Neural progenitor cell (in vitro differentiated cells): ENCODE data around the gene ANXA7. TPM values are rescaled to one million over a fixed set of nuclear protein-coding genes. Genes with fewer than 3 reads are reported as not detected.
A peak's percentile ranks its signal among the peaks of the same experiment; 100 is the strongest.
"Not testable (repeated sequence)": the region's sequence is repeated elsewhere in the genome, so short reads cannot be mapped to it uniquely, and the experiment has no call there.

ENCODE experiments used
- DNase-seq: peaks from one replicate; pipeline ENCODE4 v3.0.0-alpha.2; 2016; ENCODE audit warnings: low spot score
- H2AFZ ChIP-seq: fragments of 200-600 bp; sonication (generic); replicated peaks from 2 replicates; pipeline ENCODE4 v1.6.1; 2016; ENCODE audit warnings: antibody characterized with exemption
- H3F3A ChIP-seq: fragments of 200-600 bp; sonication (generic); 2 replicates; pipeline ENCODE4 v1.6.1; 2016; ENCODE audit warnings: antibody characterized with exemption, low read depth
- H3K27ac ChIP-seq: fragments of 200-600 bp; sonication (generic); 2 replicates; pipeline ENCODE4 v1.5.1; 2016; ENCODE audit warnings: mild to moderate bottlenecking
- H3K27me3 ChIP-seq: fragments of 200-600 bp; sonication (generic); 2 replicates; pipeline ENCODE4 v1.6.1; 2016; ENCODE audit warnings: mild to moderate bottlenecking, moderate library complexity
- H3K36me3 ChIP-seq: fragments of 200-600 bp; sonication (generic); 2 replicates; pipeline ENCODE4 v1.5.1; 2016
- H3K4me1 ChIP-seq: fragments of 200-600 bp; sonication (generic); 2 replicates; pipeline ENCODE4 v1.6.1; 2016; ENCODE audit warnings: mixed run types
- H3K4me2 ChIP-seq: fragments of 200-600 bp; sonication (generic); 2 replicates; pipeline ENCODE4 v1.6.1; 2016
- H3K4me3 ChIP-seq: fragments of 200-600 bp; sonication (generic); 2 replicates; pipeline ENCODE4 v1.5.1; 2016
- H3K79me2 ChIP-seq: fragments of 200-600 bp; sonication (generic); 2 replicates; pipeline ENCODE4 v1.6.1; 2016; ENCODE audit warnings: low read depth
- H3K9ac ChIP-seq: fragments of 200-600 bp; sonication (generic); 2 replicates; pipeline ENCODE4 v1.6.1; 2016
- H3K9me3 ChIP-seq: fragments of 200-600 bp; sonication (generic); 2 replicates; pipeline ENCODE4 v1.5.1; 2016; ENCODE audit warnings: low read depth
- H4K20me1 ChIP-seq: fragments of 200-600 bp; sonication (generic); 2 replicates; pipeline ENCODE4 v1.6.1; 2016; ENCODE audit warnings: low read depth
- H3K27ac Mint-ChIP-seq: 3 replicates; pipeline ENCODE4 v1.8.0; 2021; ENCODE audit warnings: mixed read lengths
- H3K27me3 Mint-ChIP-seq: 2 replicates; pipeline ENCODE4 v1.8.0; 2022; ENCODE audit warnings: low read depth, mild to moderate bottlenecking, inconsistent platforms, moderate library complexity, mixed read lengths; ENCODE audit not compliant: insufficient read depth
- H3K36me3 Mint-ChIP-seq: 3 replicates; pipeline ENCODE4 v1.8.0; 2021; ENCODE audit warnings: mixed read lengths
- H3K4me1 Mint-ChIP-seq: 3 replicates; pipeline ENCODE4 v1.8.0; 2021; ENCODE audit warnings: mixed read lengths
- H3K4me3 Mint-ChIP-seq: 3 replicates; pipeline ENCODE4 v1.8.0; 2021; ENCODE audit warnings: mild to moderate bottlenecking, moderate library complexity, mixed read lengths
- H3K9me3 Mint-ChIP-seq: 3 replicates; pipeline ENCODE4 v1.8.0; 2020; ENCODE audit warnings: mixed read lengths
- EZH2 ChIP-seq: fragments of 200-600 bp; sonication (generic); IDR thresholded peaks from 2 replicates; pipeline ENCODE4 v1.6.1; 2017; ENCODE audit warnings: antibody characterized with exemption, mild to moderate bottlenecking, moderate library complexity
- EZH2phosphoT487 ChIP-seq: fragments of 200-600 bp; sonication (generic); IDR thresholded peaks from 2 replicates; pipeline ENCODE4 v1.6.1; 2017; ENCODE audit warnings: antibody characterized with exemption
- total RNA-seq: library from RNA; depleted of rRNA; stranded (reverse); fragments of >200 nt; gene quantifications from 2 replicates; pipeline ENCODE4 v1.2.3, GENCODE V29; 2015; ENCODE audit warnings: low replicate concordance
- TF ChIP-seq, protein P1 (sequence below): fragments of 200-600 bp; sonication (generic); IDR thresholded peaks from 2 replicates; pipeline ENCODE4 v1.5.1; 2017; ENCODE audit warnings: antibody characterized with exemption, mild to moderate bottlenecking

Gene ANXA7
- total RNA-seq, 1 donor from 2014 or later: 49.1 TPM

DNA sequence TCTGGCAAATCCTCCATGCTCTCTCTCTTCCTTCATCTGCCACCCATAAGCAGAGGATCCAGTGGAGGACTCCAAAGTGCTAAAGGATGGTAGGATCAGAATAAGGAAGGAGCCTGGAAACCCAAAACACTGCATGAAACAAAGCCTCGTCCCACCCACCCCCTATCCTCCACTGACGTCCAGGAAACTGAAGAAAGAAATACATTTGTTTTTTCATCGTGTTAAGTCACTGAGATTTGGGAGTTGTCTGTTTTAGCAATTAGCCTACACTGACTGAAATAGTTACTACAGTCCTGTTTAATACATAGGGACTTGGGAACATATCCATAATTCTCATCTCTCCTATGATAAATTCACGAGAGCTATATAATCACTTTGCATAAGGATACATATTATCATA, 14.8 kb downstream of the ANXA7 start:
- Histone ChIP-seq H3K27ac (no peak overlapping the region), H3K36me3 (peaks cover 6% of the 10 kb centered on the region), H3K9me3 (no peaks in the 10 kb centered on the region), H3K79me2 (peaks cover 36% of the 10 kb centered on the region), H3K4me2 (no peak overlapping the region), H2AFZ (no peak overlapping the region), H3K27me3 (no peaks in the 10 kb centered on the region), H3K4me1 (no peaks in the 10 kb centered on the region), H3K9ac (no peak overlapping the region), H3F3A (no peaks in the 10 kb centered on the region), H4K20me1 (no peaks in the 10 kb centered on the region), H3K4me3 (no peak overlapping the region)
- Mint-ChIP-seq H3K9me3 (no peaks in the 10 kb centered on the region), H3K27ac (no peak overlapping the region), H3K4me1 (no peaks in the 10 kb centered on the region), H3K4me3 (no peak overlapping the region), H3K27me3 (peaks cover 2% of the 10 kb centered on the region), H3K36me3 (peaks cover 7% of the 10 kb centered on the region)
- DNase-seq: no peak
- TF ChIP-seq, protein P1, sequence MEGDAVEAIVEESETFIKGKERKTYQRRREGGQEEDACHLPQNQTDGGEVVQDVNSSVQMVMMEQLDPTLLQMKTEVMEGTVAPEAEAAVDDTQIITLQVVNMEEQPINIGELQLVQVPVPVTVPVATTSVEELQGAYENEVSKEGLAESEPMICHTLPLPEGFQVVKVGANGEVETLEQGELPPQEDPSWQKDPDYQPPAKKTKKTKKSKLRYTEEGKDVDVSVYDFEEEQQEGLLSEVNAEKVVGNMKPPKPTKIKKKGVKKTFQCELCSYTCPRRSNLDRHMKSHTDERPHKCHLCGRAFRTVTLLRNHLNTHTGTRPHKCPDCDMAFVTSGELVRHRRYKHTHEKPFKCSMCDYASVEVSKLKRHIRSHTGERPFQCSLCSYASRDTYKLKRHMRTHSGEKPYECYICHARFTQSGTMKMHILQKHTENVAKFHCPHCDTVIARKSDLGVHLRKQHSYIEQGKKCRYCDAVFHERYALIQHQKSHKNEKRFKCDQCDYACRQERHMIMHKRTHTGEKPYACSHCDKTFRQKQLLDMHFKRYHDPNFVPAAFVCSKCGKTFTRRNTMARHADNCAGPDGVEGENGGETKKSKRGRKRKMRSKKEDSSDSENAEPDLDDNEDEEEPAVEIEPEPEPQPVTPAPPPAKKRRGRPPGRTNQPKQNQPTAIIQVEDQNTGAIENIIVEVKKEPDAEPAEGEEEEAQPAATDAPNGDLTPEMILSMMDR: no peak
- TF ChIP-seq EZH2 (no peak), EZH2phosphoT487 (no peak)

DNA sequence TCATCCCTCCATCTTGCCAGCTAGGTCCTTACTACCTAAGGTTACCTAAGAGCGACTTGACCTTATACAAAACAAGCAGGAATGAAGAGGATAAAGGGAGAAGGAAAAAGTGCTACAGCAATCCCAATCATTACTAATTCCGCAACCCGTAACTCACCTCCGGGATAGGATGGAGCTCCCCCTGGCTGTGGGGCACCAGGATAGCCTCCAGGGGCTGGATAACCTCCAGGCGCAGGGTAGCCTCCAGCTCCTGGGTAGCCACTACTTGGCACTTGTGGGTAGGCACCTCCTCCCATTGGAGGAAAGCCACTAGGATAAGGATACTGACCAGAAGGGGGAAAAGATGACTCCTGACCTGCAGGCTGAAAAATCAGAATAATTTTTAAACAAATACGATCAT, 15.8 kb downstream of the ANXA7 start:
- Mint-ChIP-seq H3K9me3 (peaks cover under 1% of the 10 kb centered on the region), H3K36me3 (peaks cover 10% of the 10 kb centered on the region), H3K4me3 (no peak overlapping the region), H3K27me3 (peaks cover 2% of the 10 kb centered on the region), H3K27ac (no peak overlapping the region), H3K4me1 (no peaks in the 10 kb centered on the region)
- H4K20me1 ChIP-seq: no peaks in the 10 kb centered on the region
- no peaks in the 10 kb centered on the region for H3K9me3 ChIP-seq
- peaks cover 6% of the 10 kb centered on the region for H3K36me3 ChIP-seq
- no peaks in the 10 kb centered on the region for H3F3A ChIP-seq
- no peak overlapping the region for H2AFZ ChIP-seq
- no peaks in the 10 kb centered on the region for H3K27me3 ChIP-seq
- H3K4me1 ChIP-seq: no peaks in the 10 kb centered on the region
- no peak overlapping the region for H3K4me3 ChIP-seq
- no peak overlapping the region for H3K9ac ChIP-seq
- H3K79me2 ChIP-seq: peaks cover 25% of the 10 kb centered on the region
- H3K27ac ChIP-seq: no peak overlapping the region
- TF ChIP-seq EZH2: no peak
- TF ChIP-seq, protein P1: peak; percentile 29
- no peak for DNase-seq
- H3K4me2 ChIP-seq: no peak overlapping the region

GRCh38 chr10:73394325-73394724, 19.5 kb downstream of the ANXA7 start:
- H3K36me3 ChIP-seq, H3K9ac ChIP-seq, H3K27me3 Mint-ChIP-seq, H3K4me3 ChIP-seq, H3K9me3 ChIP-seq, H3K9me3 Mint-ChIP-seq, H3K27ac Mint-ChIP-seq, H3K79me2 ChIP-seq, H2AFZ ChIP-seq, H3K4me1 ChIP-seq, H3K27ac ChIP-seq, H3K4me1 Mint-ChIP-seq, H3F3A ChIP-seq, H3K4me2 ChIP-seq, H4K20me1 ChIP-seq, DNase-seq, H3K27me3 ChIP-seq, H3K4me3 Mint-ChIP-seq: not testable (repeated sequence)
- H3K36me3 Mint-ChIP-seq: peaks cover 10% of the 10 kb centered on the region

DNA sequence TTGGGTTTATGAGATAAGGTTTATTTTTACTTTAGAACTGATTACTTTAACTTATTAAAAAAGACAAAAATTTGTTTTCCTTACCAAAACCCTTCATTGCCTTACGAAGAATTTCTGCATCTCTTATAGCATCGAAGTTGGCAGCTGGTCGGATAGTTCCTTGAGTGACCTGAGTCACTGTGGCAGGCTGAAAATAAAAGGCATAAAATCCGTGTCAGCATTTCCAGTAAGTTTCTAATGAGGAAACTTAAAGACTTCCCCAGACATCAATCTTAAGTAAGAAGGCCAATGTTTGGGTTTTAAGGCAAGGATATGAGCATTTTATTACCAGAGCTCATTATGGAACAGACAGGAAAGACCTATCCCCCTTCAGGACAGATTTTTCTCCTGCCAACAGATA, 25.6 kb downstream of the ANXA7 start:
- no peak overlapping the region for H3K4me3 Mint-ChIP-seq
- H3K27ac Mint-ChIP-seq: no peak overlapping the region
- no peaks in the 10 kb centered on the region for H3K27me3 Mint-ChIP-seq
- H3K9me3 Mint-ChIP-seq: peaks cover 2% of the 10 kb centered on the region
- Histone ChIP-seq H3K36me3 (no peaks in the 10 kb centered on the region), H3K4me1 (no peaks in the 10 kb centered on the region), H3K9me3 (no peaks in the 10 kb centered on the region), H3K4me2 (no peak overlapping the region), H3K27ac (no peak overlapping the region), H3F3A (no peaks in the 10 kb centered on the region), H4K20me1 (no peaks in the 10 kb centered on the region), H3K79me2 (no peaks in the 10 kb centered on the region), H2AFZ (no peak overlapping the region), H3K4me3 (no peak overlapping the region), H3K27me3 (no peaks in the 10 kb centered on the region), H3K9ac (no peak overlapping the region)
- peaks cover 14% of the 10 kb centered on the region for H3K36me3 Mint-ChIP-seq
- no peaks in the 10 kb centered on the region for H3K4me1 Mint-ChIP-seq
- DNase-seq: no peak
- TF ChIP-seq EZH2 (no peak), EZH2phosphoT487 (no peak)
- TF ChIP-seq, protein P1: no peak
